ENCODE data around the gene GIMAP5.
"Not testable (repeated sequence)": the region's sequence is repeated elsewhere in the genome, so short reads cannot be mapped to it uniquely, and the experiment has no call there.

GIMAP5 gene

DNA sequence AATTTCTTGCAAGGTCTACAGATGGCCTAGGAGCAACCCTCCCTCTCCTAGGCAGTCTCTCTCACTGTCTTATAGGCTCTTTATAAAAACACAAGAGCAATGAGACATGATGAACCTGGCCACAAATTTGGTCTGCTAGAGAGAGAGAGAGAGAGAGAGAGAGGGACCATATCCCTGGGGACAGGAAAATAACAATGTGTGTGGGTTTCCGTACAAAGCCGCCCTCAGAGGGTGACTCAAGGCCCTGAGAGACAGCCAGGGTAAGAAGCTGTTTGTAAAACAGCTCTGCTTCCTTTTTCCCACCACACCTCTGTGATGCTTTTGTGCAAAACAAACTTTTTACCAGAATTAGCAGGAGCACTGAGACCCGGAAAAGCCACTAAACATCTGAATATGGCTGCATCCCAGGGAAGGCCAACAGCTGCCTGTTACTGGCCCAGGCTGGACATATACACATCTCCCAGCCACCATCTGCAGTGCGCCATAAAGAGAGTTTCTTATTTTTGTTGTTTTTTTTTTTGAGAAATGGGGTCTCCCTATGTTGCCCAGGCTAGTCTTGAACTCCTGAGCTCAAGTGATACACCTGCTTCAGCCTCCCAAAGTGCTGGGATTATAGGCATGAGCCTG lies 18.4 kb downstream of the GIMAP5 start:
- TF ChIP-seq CTCF (IDR thresholded peaks at IDR 0.05; ENCODE audit: low read depth, low read length, missing control alignments) = no peak
- no peak overlapping the region for H3K4me3 ChIP-seq (replicated peaks; ENCODE audit: low read depth, low read length)
- no peak for DNase-seq (ENCODE audit: extremely low read depth, low read depth)

DNA sequence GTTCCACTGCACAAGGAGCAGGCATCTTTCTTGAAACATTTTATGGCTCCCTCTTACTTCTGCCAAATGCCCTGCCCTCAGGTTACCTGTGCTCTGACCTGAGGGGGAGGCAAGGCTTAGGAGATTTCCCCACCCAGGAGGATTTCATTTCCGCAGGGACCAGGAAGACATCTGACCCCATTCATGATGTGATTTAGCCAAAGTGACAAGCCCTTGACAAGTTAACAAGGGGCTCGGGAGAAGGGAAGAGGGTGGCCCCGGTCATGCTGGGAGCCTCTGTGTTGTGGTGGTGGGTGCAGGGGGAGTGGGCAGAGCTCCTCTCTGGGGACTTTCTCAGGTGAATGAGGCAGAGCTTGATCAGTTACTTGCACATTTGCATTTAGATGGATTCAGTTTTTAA lies 18.9 kb downstream of the GIMAP5 start:
- no peak for TF ChIP-seq CTCF (IDR thresholded peaks at IDR 0.05; ENCODE audit: low read depth, low read length, missing control alignments)
- no peak overlapping the region for H3K4me3 ChIP-seq (replicated peaks; ENCODE audit: low read depth, low read length)
- DNase-seq (ENCODE audit: extremely low read depth, low read depth) = no peak

DNA sequence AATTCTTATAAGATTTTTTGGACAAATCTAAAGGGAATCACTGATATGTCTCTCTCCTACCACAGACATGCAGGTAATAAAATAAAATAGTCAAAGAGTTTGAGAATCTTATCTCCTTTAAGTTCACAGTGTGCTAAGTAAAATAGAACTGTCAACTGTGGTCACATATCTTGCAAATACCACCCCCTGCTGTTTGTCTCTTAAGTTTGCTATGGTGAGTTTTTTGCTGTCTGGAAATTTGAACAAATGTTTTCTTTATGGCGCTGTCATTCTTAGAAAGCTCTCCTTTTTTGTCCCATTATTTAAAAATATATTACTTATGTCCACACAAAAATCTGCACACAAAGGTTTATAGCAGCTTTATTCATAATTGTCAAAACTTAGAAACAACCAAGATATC lies 19.6 kb downstream of the GIMAP5 start:
- no peak for DNase-seq (ENCODE audit: extremely low read depth, low read depth)
- no peak for TF ChIP-seq CTCF (IDR thresholded peaks at IDR 0.05; ENCODE audit: low read depth, low read length, missing control alignments)
- H3K4me3 ChIP-seq (replicated peaks; ENCODE audit: low read depth, low read length) = no peak overlapping the region

- no peak for TF ChIP-seq CTCF (IDR thresholded peaks at IDR 0.05; ENCODE audit: low read depth, low read length, missing control alignments)
- no peak overlapping the region for H3K4me3 ChIP-seq (replicated peaks; ENCODE audit: low read depth, low read length)
These were observed 22.3 kb downstream of the GIMAP5 start for GRCh38 chr7:150759479-150759878.

GRCh38 chr7:150766334-150766709 lies 29.1 kb downstream of the GIMAP5 start:
- H3K4me3 ChIP-seq (replicated peaks; ENCODE audit: low read depth, low read length) = no peak overlapping the region
- TF ChIP-seq CTCF (IDR thresholded peaks at IDR 0.05; ENCODE audit: low read depth, low read length, missing control alignments) = no peak
- no peak for DNase-seq (ENCODE audit: extremely low read depth, low read depth)

More at GRCh38 chr7:150759479-150759878, 22.3 kb downstream of the GIMAP5 start:
- no peak for DNase-seq (ENCODE audit: extremely low read depth, low read depth)

DNA sequence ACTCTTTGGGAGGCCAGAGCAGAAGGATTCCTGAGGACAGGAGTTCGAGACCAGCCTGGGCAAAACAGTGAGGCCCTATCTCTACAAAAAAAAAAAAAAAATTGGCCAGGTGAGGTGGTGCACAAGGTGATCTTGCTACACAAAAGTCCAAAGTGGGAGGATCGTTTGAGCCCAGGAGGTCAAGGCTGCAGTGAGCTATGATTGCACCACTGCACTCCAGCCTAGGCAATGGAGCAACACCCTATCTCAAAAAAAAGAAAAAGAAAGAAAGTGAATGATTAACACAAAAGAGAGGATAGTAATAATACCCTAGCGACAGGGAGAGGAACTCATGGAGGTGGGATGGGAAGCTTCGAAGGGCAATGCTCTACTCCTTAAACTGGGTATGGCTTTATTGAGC lies 32.5 kb downstream of the GIMAP5 start:
- no peak for DNase-seq (ENCODE audit: extremely low read depth, low read depth)
- H3K4me3 ChIP-seq (replicated peaks; ENCODE audit: low read depth, low read length) = no peak overlapping the region
- no peak for TF ChIP-seq CTCF (IDR thresholded peaks at IDR 0.05; ENCODE audit: low read depth, low read length, missing control alignments)

DNA sequence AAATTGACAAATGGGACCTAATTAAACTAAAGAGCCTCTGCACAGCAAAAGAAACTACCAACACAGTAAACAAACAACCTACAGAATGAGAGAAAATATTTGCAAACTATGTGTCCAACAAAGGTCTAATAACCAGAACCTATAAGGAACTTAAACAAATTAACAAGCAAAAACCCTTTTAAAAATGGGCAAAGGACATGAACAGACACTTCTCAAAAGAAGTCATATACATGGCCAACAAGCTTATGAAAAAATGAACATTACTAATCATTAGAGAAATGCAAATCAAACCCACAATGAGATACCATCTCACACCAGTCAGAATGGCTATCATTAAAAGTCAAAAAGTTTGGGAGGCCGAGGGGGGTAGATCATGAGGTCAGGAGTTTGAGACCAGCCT lies 36.9 kb downstream of the GIMAP5 start:
- not testable (repeated sequence) for H3K4me3 ChIP-seq (replicated peaks; ENCODE audit: low read depth, low read length); DNase-seq (ENCODE audit: extremely low read depth, low read depth)
